Stimulated activated CD4-positive, alpha-beta T cell treated with anti-CD3 and anti-CD28 coated beads, TNF-alpha, amount 100 ng/mL, for 1 hour (primary cell): ENCODE data around the gene NPAS2.

Source experiments
- DNase-seq, 3 donors: peaks; one replicate each; pipeline ENCODE4 v3.0.0-alpha.2; 2020; ENCODE audit warnings: low read depth in 3 of 3, low spot score in 1 of 3

NPAS2 gene

GRCh38 chr2:100905132-100905805, 85.3 kb downstream of the NPAS2 start:
- DNase-seq, result no peak

GRCh38 chr2:100906131-100906530, 86.2 kb downstream of the NPAS2 start:
- DNase-seq, result no peak

- DNase-seq, result no peak
Measured at GRCh38 chr2:100906679-100907078, 86.7 kb downstream of the NPAS2 start.

DNA sequence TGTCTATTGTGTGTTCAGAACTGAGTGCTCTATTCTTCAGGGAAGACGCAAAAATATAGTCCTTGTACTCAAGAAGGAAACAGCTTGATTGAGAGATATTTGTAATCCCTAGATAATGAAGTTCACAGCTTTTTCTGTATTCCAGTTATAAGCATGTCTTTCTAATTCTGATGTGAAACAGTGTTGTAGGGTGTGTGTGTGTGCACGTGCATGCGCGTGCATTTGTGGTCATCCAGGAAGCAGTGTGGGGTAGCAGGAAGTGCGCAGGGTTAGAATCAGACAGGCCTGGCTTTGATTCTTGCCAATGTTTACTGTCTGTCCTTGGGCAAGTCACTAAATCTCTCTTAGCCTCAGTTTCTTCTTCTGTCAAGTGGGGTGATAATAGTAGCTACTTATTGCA, 87.9 kb downstream of the NPAS2 start:
- no peak for DNase-seq

DNA sequence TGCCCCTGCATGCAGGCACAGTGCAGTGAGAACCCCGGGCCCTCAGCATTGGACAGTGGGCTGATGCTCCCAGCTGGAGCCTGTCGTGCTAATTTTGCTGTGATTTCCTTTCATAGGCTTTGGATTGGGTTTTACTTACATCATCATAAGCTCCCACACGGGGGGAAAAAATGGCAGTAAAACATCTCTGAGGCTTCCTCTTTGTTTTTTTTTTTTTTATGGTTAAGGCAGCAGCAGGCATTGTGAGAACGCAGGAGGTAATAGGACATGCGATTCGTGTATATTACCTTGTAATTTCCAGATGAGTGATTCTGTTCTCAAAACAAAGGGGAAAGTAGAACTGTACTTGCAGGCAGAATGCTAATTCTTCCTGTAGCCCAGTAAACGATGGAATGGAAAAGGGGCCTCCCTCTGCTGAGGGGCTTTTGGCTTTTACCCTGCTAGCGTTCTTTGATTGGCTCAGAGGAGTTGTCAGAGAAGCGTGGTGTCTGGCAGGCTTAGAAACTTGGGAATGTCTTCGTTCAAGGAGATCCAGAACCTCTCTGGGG, 89.7 kb downstream of the NPAS2 start:
- no peak for DNase-seq

GRCh38 chr2:100910111-100910510, 90.2 kb downstream of the NPAS2 start:
- no peak for DNase-seq

DNA sequence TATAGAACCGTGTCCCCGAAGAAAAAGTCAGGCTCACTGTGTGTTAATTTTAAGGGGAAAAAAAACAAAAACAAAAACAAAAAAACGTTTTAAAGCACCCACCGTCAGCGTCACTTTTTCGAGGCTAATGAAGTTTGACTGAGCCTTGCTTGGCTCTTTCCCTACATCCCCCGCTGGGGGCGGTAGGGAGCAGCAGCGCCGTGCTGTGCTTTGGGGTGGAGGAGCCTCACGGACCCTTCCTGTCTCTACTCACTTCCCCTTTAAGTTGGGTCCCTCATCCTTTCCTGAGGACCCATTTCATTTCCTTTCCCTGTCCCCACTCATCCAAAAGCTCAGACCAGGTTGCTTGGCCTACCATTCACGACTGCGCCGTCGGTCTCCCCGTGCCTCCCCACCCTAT, 99.4 kb downstream of the NPAS2 start:
- no peak for DNase-seq

DNA sequence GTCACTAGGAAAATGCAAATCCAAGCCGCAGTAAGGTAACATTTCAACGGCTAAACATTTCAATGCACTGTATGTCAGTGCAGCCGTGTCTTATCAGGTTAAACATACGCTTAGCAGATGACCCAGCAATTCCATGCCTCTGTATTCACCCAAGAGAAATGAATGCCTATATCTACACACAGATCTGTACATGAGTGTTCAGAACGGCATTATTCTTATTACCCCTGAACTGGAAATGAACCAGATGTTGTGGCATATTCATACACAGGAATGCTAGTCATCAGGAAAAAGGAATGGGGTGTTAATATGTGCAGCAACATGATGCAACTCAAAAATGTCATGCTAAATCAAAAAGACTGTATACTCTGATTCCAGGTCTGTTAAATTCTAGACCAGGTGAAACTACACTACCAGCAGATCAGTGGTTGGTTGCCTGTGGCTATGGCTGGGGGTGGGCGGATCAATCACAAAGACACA, 101.8 kb downstream of the NPAS2 start:
- DNase-seq, result no peak

GRCh38 chr2:100923461-100924060, 103.6 kb downstream of the NPAS2 start:
- no peak for DNase-seq

DNA sequence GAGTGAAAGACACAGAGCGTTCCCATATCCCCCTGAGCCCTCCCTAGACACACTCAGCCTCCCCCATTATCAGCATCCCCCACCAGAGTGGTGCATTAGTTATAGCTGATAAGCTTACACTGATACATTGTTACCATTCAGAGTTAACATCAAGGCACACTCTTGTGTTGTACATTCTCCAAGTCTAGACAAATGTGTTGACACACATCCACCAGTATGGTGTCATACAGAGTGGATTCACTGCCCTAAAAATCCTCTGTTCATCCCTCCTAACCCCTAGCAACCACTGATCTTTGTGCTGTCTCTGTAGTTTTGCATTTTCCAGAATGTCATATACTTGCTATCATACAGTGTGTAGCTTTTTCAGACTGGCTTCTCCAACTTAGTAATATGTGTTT, 104.2 kb downstream of the NPAS2 start:
- DNase-seq, result no peak

DNA sequence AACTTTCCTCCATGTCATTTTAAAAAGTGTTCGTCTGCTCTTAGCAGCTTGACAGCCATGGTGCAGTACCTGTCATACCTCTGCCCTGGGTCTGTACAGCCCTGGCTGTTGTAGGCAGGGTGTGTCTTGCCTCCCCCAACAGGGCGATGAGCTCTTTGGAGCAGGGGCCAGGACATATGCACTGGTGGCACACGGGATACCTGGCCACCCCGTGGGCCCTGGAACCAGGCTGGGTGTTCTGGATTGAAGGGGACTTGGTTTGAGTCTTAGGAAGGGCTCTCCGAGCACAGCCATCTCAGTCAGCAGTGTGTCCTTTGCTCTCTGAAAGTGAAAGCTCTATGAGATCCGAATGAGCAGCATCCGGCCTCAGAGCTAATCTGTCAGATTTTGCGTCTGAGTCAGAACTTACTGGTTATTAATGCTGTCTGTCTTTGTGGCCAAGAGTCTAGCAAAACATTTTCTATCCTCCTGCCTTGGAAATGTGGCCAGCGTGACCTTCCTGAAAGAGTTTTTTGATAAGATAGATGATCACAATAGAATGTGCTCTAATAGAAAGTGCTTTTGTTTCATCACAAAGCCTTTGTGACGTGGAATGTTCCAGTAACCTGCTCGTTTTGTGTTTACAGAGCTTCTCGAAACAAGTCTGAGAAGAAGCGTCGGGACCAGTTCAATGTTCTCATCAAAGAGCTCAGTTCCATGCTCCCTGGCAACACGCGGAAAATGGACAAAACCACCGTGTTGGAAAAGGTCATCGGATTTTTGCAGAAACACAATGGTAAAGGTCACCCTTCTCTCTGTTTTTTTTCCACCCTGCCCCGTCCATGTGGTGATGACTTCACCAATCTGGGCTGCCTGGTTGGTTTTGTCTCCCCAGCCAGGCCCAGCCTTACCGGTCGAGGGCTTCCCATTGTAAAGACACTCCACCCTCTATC, 104.8 kb downstream of the NPAS2 start:
- no peak for DNase-seq

- no peak for DNase-seq
Measured at GRCh38 chr2:100928235-100928634, 108.3 kb downstream of the NPAS2 start.

- DNase-seq, result no peak
Measured at GRCh38 chr2:100929147-100929546, 109.2 kb downstream of the NPAS2 start.

DNA sequence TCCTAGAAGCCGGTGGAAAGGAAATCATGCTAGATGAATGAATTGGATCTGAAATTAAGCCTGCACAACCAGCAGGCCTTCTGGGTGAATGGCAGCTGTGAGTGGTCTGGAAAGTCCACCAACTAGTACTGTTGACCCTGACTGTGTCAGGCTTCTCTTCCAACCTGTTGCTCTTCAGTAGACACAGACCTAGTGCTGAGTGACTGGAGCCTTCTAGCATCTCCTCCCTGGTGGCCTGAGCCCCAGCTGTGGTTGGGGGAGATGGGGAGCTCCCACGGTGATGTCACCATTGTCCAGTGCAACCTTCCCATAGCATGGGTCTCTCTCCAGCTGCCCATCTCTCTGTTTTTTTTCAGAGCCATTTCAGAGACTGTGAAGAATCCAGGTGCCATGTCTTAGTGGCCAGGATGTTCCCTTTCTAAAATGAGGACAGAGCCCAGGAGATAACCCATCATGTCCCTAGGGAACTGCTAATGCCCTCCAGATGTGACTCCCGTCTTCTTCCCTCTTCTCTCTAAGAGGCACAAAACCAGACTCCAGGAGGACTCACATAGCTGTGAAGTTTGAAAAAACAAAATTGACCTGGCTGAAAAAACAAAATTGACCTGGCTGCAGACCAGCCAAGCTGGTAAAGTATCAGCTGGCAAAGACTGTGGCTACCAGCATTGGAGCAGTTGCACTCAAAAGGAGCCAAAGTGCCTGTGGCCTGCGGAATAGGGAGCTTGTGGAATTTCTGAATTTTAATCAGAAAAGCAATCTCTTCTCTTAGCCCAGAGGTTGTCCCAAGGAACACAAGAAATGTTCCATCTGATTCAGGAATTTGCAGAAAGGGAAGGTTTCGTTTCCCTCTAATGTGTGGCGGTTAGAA, 114.8 kb downstream of the NPAS2 start:
- no peak for DNase-seq

- no peak for DNase-seq
Measured at GRCh38 chr2:100935372-100935752, 115.4 kb downstream of the NPAS2 start.

DNA sequence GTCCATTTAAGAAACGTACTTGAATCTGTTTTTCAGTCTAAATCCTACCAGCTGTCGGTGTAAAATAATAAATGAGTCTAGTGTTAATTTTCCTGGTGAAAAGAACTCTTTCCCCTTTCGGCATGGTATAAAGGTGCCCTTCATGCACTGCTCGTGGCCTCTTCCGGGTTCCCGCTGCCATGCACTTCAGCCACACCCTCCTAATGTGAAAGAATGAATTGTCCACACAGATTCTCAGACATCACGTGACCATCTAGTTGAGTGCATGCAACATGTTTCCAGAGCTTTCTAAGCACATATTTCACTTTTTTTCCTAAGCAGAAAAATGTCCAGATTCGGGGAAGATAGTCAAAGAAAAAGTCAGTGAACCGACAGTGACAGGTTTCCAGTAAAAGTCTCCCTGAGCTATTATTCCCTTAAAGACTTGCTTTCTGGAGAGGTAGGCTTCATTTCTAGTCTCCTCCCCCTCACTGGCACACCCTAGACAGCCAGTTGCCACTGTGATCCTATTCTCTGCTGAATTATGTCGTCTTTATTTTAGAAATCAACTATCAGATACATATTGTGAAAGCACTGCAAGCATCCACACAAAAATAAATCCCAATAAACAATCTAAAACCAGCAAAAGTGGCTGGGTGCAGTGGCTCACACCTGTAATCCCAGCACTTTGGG, 116.3 kb downstream of the NPAS2 start:
- no peak for DNase-seq

- no peak for DNase-seq
Measured at GRCh38 chr2:100936972-100937542, 117.1 kb downstream of the NPAS2 start.

DNA sequence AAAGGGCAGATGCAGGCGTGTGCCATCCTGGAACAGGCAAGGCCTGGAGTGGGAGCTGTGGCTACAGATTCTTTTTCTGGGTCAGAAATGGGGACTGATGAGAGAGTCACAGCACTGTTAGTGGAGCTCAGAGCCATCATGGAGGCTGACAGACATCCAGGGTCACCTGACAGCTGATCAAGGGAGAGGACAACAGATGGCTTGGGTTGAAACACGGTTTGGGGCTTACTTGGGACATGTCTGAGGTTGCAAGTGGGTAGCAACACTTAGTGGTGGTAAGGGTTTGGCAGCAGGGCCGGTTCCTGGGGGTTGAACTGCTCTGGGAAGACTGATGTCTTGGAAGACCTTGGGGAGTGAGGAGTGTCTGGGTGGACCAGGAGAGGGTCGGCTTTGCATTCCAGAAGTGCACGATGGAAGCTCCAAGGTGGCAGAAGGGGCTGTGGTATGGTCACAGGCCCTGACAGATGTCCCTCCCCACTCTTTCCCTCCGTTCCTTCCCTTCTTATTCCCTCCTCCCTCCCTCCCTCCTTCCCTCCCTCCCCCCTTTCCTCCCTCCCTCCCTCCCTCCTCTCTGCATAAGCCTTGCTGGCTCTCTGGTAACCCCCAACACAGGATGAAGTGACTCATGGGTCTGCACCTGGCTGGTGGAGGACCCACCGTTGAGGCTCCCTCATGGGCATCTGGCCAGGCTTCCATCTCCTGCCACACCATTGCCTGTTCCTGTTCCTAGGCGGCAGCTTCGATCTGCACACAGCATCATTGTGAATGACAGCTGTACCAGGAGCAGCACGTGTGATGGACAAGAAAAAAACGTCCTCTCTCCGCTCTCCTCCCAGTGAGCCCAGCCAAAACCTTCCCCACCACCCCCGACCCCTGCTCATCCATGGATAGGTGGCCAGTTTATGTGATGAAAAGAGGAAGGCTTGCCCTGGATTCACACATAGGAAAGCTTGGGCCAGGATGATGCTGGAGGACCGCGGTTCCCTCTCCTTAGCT, 118.4 kb downstream of the NPAS2 start:
- DNase-seq, result no peak

DNA sequence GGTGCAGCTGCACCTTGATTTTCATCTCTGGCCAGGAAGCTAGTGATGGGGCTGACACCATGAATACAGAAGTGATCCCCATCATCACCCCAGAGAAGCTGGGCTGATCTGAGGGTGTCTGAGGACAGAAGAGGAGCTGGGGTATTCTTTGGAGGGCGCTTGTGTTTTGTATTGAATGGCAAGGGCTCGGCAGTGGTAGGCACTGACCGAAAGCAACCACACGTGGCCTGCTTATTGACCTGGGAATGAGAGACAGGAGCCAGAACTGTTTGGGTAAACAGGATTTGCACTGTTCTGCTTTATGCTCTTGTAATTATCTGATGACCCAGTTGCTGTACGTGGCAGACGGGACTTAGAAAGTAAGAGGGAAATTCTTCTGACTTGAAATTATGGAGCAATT, 119.5 kb downstream of the NPAS2 start:
- no peak for DNase-seq
